ENCODE data around the gene AARS1. TPM values are rescaled to one million over a fixed set of nuclear protein-coding genes. Genes with fewer than 3 reads are reported as not detected.

The AARS1 gene
- 231 and 235 TPM in 2 replicates for total RNA-seq (2021; fragmentation: NEBNext Ultra II Directional; extraction: Animal tissue kit (Norgen Biotek cat#: 25700))
- 130 and 164 TPM in 2 replicates for polyA plus RNA-seq (2011; rRNA removed)
- 244 TPM for polyA plus RNA-seq (2011; cell fraction: cytosol; rRNA removed)
- polyA plus RNA-seq (2011; cell fraction: nucleus; rRNA removed): 347 TPM
- 193 to 234 TPM (median 226 TPM) in 4 replicates for polyA plus RNA-seq (2012, experiment 1 of 2)
- polyA plus RNA-seq (2012, experiment 2 of 2): 90.4 TPM
- 92.4 TPM for polyA plus RNA-seq (2013, experiment 1 of 2)
- polyA plus RNA-seq (2013, experiment 2 of 2): 88.3 TPM
- 256 and 302 TPM in 2 replicates for polyA minus RNA-seq (2011; rRNA and poly(A)+ RNA removed)
- 155 TPM for polyA minus RNA-seq (2011; cell fraction: cytosol; rRNA and poly(A)+ RNA removed)
- polyA minus RNA-seq (2011; cell fraction: nucleus; rRNA and poly(A)+ RNA removed): 111 TPM
- long read RNA-seq, experiment 1, partial matches to known transcripts: 112 of 125 reads
- long read RNA-seq, experiment 1, other reads (novel, unspliced or antisense): 9 of 125 reads
- long read RNA-seq, experiment 2, transcript AARS-201 (21 exons, 3,477 nt): major isoform, 49 of 222 reads
- long read RNA-seq, experiment 2, partial matches to known transcripts: 144 of 222 reads
- long read RNA-seq, experiment 2, other reads (novel, unspliced or antisense): 29 of 222 reads

- peaks cover 2 to 5% of the 10 kb centered on the region in 2 experiments for H4K20me1 ChIP-seq (replicated peaks in 1 of 2; ENCODE audit: control insufficient read depth in 1 of 2, insufficient read depth in 2 of 2, low read length in 2 of 2)
- no peak within 1 kb of the TSS for H2BK15ac ChIP-seq (ENCODE audit: low read length)
- H3K4me1 ChIP-seq (replicated peaks in 1 of 4; ENCODE audit: control insufficient read depth in 3 of 4, insufficient read depth in 4 of 4, low read length in 3 of 4): peaks cover 0 to 3% (median 0%) of the 10 kb centered on the region in 4 experiments; a peak in 3 of 7 replicates
- H3K56ac ChIP-seq (replicated peaks; ENCODE audit: insufficient read length, low read depth, low read length): peak within 1 kb of the TSS; percentile 96
- peak within 1 kb of the TSS; percentile 77 for H2AK5ac ChIP-seq (ENCODE audit: low read depth, low read length)
- peak within 1 kb of the TSS; percentile 81 for H3K4ac ChIP-seq (replicated peaks; ENCODE audit: insufficient read length, low read depth, low read length)
- H3K4me3 ChIP-seq (ENCODE audit: extremely low read depth in 1 of 4, insufficient read depth in 2 of 4, low read depth in 3 of 4, low read length in 4 of 4): peak within 1 kb of the TSS; percentile 84 to 96 (median 92)
- FAIRE-seq (no peak), DNase-seq (ENCODE audit: low read depth in 1 of 2, low spot score in 2 of 2) (peak; percentile 96 to 98)
- H2BK20ac ChIP-seq (ENCODE audit: low read length): no peak within 1 kb of the TSS
- H3K36me3 ChIP-seq (ENCODE audit: control insufficient read depth in 2 of 4, insufficient read depth in 4 of 4, low read length in 3 of 4): peaks cover 5 to 24% (median 13%) of the 10 kb centered on the region in 4 experiments; a peak in 6 of 8 replicates
- peak within 1 kb of the TSS; percentile 77 for H2BK120ac ChIP-seq (replicated peaks; ENCODE audit: low read depth, low read length)
- ChIA-PET POLR2A (ENCODE audit: partially characterized antibody) (interaction anchor here (0.6 to 24.1 kb wide), 17 partner anchors 9 to 544 kb away, joined by 3 to 414 read pairs (median 6); partner anchors contain the start of genes DDX19A, DDX19B and EXOSC6), CTCF (ENCODE audit: partially characterized antibody) (interaction anchor here (0.9 to 1.2 kb wide), 4 partner anchors 9 to 271 kb away, joined by 3 to 5 read pairs (median 3); partner anchors contain the start of gene DDX19B)
- H3K23ac ChIP-seq (ENCODE audit: insufficient read length): no peak within 1 kb of the TSS
- H3K9ac ChIP-seq (replicated peaks in 1 of 4; ENCODE audit: extremely low read depth in 1 of 4, low read depth in 3 of 4, low read length in 3 of 4): peak within 1 kb of the TSS; percentile 97 to 99 (median 98)
- peak within 1 kb of the TSS; percentile 96 for H4K91ac ChIP-seq (replicated peaks; ENCODE audit: insufficient read length, low read length)
- H3K9me3 ChIP-seq (ENCODE audit: insufficient read depth in 2 of 2, low read depth in 1 of 2, low read length in 1 of 2): no peaks in the 10 kb centered on the region; a peak in 1 of 4 replicates
- H3K79me1 ChIP-seq (ENCODE audit: low read depth, low read length): 0 out of 2 replicates have a peak, but pooled peaks cover 7% of the 10 kb centered on the region
- H4K8ac ChIP-seq (ENCODE audit: extremely low read depth, insufficient read depth, low read length): peak within 1 kb of the TSS; percentile 98; the same call in 1 of the 2 replicates
- peak within 1 kb of the TSS; percentile 99 for H3K18ac ChIP-seq (ENCODE audit: extremely low read depth, low read length)
- no peak within 1 kb of the TSS for H3K14ac ChIP-seq (ENCODE audit: insufficient read length)
- no peaks in the 10 kb centered on the region for H3K27me3 ChIP-seq (replicated peaks in 1 of 4; ENCODE audit: control insufficient read depth in 3 of 4, extremely low read depth in 1 of 4, insufficient read depth in 3 of 4, low read length in 3 of 4)
- H3K4me2 ChIP-seq (ENCODE audit: insufficient read depth in 1 of 2, low read depth in 2 of 2, low read length in 2 of 2): peak within 1 kb of the TSS; percentile 62 to 71
- H3K27ac ChIP-seq (ENCODE audit: low read depth, low read length): peak within 1 kb of the TSS; percentile 97
- H2AFZ ChIP-seq (ENCODE audit: low read length): peak within 1 kb of the TSS; percentile 97
- peak within 1 kb of the TSS; percentile 91 for H4K5ac ChIP-seq (ENCODE audit: insufficient read length, low read depth, low read length)
- peaks cover 15 to 44% of the 10 kb centered on the region in 2 experiments for H3K79me2 ChIP-seq (ENCODE audit: control insufficient read depth in 1 of 2, insufficient read depth in 2 of 2, low read length in 2 of 2)
- peaks cover 2% of the 10 kb centered on the region; the same call in 1 of the 2 replicates for H3K23me2 ChIP-seq (ENCODE audit: low read depth, low read length)
- WGBS, 2 experiments (ENCODE audit: extremely low coverage in 1 of 2, insufficient coverage in 1 of 2, insufficient read length in 1 of 2, insufficient replicate concordance in 2 of 2, low coverage in 1 of 2, low lambda C conversion rate in 2 of 2, missing lambda C conversion rate in 1 of 2): 5% methylated on average over 50 of the region's 53 CpGs; no CpG with 5 or more reads in 1 of the 2 experiments
- H2BK5ac ChIP-seq (ENCODE audit: low read depth, low read length): peak within 1 kb of the TSS; percentile 97
- H2BK12ac ChIP-seq (ENCODE audit: low read depth, low read length): peak within 1 kb of the TSS; percentile 93; the same call in 1 of the 2 replicates
- TF ChIP-seq SP4 (IDR thresholded peaks at IDR 0.05; ENCODE audit: low read length) (no peak), NRF1 (IDR thresholded peaks at IDR 0.05; ENCODE audit: low read depth, low read length) (no peak), ASH2L (IDR thresholded peaks at IDR 0.05; ENCODE audit: low read length) (no peak), TAF1 (IDR thresholded peaks at IDR 0.05; ENCODE audit: low read depth, low read length) (peak; percentile 98), JUND (IDR thresholded peaks at IDR 0.05; ENCODE audit: low read length) (peak; percentile 75), KDM5A (IDR thresholded peaks at IDR 0.05; ENCODE audit: low read length) (no peak), RAD21 (IDR thresholded peaks at IDR 0.05 in 1 of 2, conservative IDR thresholded peaks at IDR 0.05 in 1 of 2; ENCODE audit: low read depth in 2 of 2, low read length in 2 of 2) (no peak), BACH1 (IDR thresholded peaks at IDR 0.05; ENCODE audit: low read length) (no peak)
These were observed at the start of gene AARS1 for GRCh38 chr16:70289229-70290094. AARS1 (minus strand) TSS chr16:70289506; CDS start chr16:70282763, 6,743 bp downstream.

Measured in H1 (cell line).